GM20000 (cell line): ENCODE results near the gene SHANK1.

Source experiments
- DNase-seq: peaks from one replicate; pipeline ENCODE4 v3.0.0; 2012; ENCODE audit warnings: low spot score
- CTCF ChIP-seq: IDR thresholded peaks from 2 replicates; pipeline ENCODE4 v1.5.1; 2012; ENCODE audit warnings: mild to moderate bottlenecking, control low read depth; ENCODE audit errors: extremely low read depth, missing control alignments

SHANK1 gene

GRCh38 chr19:50658441-50659317 lies 60.9 kb downstream of the SHANK1 start:
- peak; percentile 84 for DNase-seq
- no peak for TF ChIP-seq CTCF

DNA sequence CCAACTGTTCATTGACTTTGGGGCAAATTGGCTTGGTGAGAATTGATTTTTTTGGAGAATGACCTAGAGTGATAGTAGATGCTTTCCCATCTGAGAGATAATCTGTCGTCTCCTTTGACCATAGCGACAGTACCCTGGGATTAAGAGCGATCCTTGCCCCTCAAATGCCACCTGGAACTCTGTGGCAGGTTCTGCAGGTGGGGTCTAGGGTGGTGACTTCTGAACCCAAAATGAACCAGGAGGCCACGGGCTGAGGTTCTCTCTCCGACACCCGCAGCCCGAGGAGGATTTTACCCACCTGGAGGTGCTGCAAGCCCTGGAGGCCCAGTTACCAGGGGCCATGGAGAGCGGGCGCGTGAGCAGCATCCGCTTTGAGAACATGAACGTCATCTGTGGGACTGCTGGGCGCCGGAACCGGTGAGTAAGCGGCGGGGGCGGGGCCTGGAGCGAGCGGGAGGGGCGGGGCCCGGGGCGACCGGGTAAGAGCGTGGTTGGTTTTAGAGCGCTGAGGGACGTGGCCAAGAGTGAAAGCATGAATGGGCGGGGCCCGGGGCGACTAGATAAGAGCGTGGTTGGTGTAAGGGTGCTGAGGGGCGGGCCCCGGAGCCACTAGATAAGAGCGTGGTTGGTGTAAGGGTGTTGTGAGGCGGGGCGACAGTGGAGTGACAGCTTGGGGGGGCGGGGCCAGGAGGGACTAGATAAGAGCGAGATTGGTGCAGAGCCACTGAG lies 61.7 kb downstream of the SHANK1 start:
- TF ChIP-seq CTCF = no peak
- peak; percentile 82 for DNase-seq

GRCh38 chr19:50657222-50657669 lies 62.4 kb downstream of the SHANK1 start:
- TF ChIP-seq CTCF = no peak
- DNase-seq = no peak

- TF ChIP-seq CTCF = no peak
These were observed 64.7 kb downstream of the SHANK1 start for GRCh38 chr19:50654882-50655281.

DNA sequence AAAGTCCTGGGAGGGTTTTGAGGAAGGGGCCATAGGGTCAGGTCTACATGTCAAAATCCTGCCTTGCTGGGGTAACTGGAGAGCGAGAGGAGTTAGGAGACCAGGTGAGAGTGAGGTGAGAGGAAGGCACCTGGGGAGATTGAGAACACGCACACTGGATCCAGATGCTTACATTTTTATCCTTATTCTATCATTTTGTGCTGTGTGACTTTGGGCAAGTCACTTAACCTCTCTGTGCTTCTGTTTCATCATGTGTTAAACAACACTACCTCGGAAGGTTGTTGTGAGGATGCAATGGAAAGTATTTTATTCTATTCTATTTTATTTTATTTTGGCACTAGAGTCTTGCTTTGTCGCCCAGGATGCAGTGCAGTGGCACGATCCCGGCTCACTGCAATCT lies 66.9 kb downstream of the SHANK1 start:
- no peak for TF ChIP-seq CTCF
- no peak for DNase-seq

More at GRCh38 chr19:50654882-50655281, 64.7 kb downstream of the SHANK1 start:
- no peak for DNase-seq

DNA sequence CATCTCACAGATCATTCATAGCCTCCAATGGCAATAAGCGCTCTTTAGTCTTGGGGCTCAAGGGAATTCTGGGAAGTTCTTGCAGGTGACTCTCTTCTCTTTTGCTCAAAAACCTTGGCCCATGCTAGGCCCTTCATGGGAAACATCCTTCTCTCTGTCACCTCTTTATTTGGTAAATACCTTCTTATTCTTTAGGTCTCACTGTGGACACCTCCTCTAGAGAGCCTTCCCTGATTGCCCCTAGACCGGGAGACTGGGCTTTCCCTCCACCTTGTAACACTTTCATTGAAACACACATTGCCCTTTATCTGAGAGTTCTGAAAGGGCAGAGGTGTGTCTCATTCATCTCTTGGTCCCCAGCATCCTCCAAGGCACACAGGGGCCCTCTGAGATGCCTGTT lies 68.4 kb downstream of the SHANK1 start:
- no peak for DNase-seq
- no peak for TF ChIP-seq CTCF
